WTC11 (cell line): ENCODE measurements around the gene BNIP1.

Source experiments
- ATF1 ChIP-seq: sonication (generic); formaldehyde crosslinking; IDR thresholded peaks from 2 replicates; pipeline ENCODE4 v1.8.1; 2023; ENCODE audit warnings: mild to moderate bottlenecking, moderate library complexity, missing genetic modification reagents
- CREM ChIP-seq: sonication (generic); formaldehyde crosslinking; IDR thresholded peaks from 2 replicates; pipeline ENCODE4 v1.8.1; 2022; ENCODE audit warnings: mild to moderate bottlenecking, missing genetic modification reagents, moderate library complexity
- HMGXB4 ChIP-seq: sonication (generic); formaldehyde crosslinking; IDR thresholded peaks from 2 replicates; pipeline ENCODE4 v1.8.1; 2023; ENCODE audit warnings: mild to moderate bottlenecking, moderate library complexity, missing genetic modification reagents
- KAT7 ChIP-seq: sonication (generic); formaldehyde crosslinking; IDR thresholded peaks from 2 replicates; pipeline ENCODE4 v1.8.1; 2023; ENCODE audit warnings: missing genetic modification reagents, mild to moderate bottlenecking, borderline replicate concordance
- NR3C1 ChIP-seq: sonication (generic); formaldehyde crosslinking; conservative IDR thresholded peaks from 2 replicates; pipeline ENCODE4 v1.8.1; 2023; ENCODE audit warnings: low read depth, mild to moderate bottlenecking, missing genetic modification reagents
- PRDM15 ChIP-seq: sonication (generic); formaldehyde crosslinking; IDR thresholded peaks from 2 replicates; pipeline ENCODE4 v1.8.0; 2022; ENCODE audit warnings: missing genetic modification reagents
- SP1 ChIP-seq: sonication (generic); formaldehyde crosslinking; conservative IDR thresholded peaks from 2 replicates; pipeline ENCODE4 v1.8.1; 2022; ENCODE audit warnings: missing genetic modification reagents
- ZNF281 ChIP-seq: sonication (generic); formaldehyde crosslinking; IDR thresholded peaks from 2 replicates; pipeline ENCODE4 v1.8.0; 2023; ENCODE audit warnings: mild to moderate bottlenecking, missing genetic modification reagents
- TF ChIP-seq, protein P1 (sequence below): sonication (generic); formaldehyde crosslinking; IDR thresholded peaks from 2 replicates; pipeline ENCODE4 v1.8.1; 2022; ENCODE audit warnings: low read depth, mild to moderate bottlenecking, moderate library complexity, missing genetic modification reagents, borderline replicate concordance
- TF ChIP-seq, protein P2 (sequence below): fragments of 200-600 bp; IDR thresholded peaks from 2 replicates; pipeline ENCODE4 v1.8.0; 2022; ENCODE audit warnings: antibody characterized with exemption
- TF ChIP-seq, protein P3 (sequence below): sonication (generic); formaldehyde crosslinking; conservative IDR thresholded peaks from 2 replicates; pipeline ENCODE4 v1.8.1; 2023; ENCODE audit warnings: mild to moderate bottlenecking, low read depth, missing genetic modification reagents, moderate library complexity

DNA sequence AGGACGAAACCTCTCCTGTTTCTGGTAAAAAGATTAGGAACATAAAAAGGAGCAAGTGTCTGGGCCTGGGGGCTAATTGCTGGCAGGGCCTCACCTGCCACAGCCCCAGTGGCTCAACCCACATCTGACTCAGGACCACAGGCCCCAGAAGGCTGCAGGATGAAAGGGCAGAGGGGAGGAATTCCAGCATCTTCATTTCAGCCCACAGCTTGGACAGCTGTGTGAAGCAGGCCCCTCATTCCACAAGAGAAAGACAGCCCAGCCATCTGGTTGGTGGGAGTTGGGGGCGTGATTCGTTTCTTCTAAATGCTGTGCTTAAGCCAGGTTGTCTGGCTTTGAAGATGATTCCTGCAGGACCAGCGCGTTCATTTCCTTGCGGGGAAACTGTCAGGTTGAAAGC, 61.6 kb downstream of the BNIP1 start:
- TF ChIP-seq, protein P1, sequence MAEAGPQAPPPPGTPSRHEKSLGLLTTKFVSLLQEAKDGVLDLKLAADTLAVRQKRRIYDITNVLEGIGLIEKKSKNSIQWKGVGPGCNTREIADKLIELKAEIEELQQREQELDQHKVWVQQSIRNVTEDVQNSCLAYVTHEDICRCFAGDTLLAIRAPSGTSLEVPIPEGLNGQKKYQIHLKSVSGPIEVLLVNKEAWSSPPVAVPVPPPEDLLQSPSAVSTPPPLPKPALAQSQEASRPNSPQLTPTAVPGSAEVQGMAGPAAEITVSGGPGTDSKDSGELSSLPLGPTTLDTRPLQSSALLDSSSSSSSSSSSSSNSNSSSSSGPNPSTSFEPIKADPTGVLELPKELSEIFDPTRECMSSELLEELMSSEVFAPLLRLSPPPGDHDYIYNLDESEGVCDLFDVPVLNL (CRISPR knock-in tag): no peak
- TF ChIP-seq, protein P2, sequence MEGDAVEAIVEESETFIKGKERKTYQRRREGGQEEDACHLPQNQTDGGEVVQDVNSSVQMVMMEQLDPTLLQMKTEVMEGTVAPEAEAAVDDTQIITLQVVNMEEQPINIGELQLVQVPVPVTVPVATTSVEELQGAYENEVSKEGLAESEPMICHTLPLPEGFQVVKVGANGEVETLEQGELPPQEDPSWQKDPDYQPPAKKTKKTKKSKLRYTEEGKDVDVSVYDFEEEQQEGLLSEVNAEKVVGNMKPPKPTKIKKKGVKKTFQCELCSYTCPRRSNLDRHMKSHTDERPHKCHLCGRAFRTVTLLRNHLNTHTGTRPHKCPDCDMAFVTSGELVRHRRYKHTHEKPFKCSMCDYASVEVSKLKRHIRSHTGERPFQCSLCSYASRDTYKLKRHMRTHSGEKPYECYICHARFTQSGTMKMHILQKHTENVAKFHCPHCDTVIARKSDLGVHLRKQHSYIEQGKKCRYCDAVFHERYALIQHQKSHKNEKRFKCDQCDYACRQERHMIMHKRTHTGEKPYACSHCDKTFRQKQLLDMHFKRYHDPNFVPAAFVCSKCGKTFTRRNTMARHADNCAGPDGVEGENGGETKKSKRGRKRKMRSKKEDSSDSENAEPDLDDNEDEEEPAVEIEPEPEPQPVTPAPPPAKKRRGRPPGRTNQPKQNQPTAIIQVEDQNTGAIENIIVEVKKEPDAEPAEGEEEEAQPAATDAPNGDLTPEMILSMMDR: no peak
- TF ChIP-seq, protein P3, sequence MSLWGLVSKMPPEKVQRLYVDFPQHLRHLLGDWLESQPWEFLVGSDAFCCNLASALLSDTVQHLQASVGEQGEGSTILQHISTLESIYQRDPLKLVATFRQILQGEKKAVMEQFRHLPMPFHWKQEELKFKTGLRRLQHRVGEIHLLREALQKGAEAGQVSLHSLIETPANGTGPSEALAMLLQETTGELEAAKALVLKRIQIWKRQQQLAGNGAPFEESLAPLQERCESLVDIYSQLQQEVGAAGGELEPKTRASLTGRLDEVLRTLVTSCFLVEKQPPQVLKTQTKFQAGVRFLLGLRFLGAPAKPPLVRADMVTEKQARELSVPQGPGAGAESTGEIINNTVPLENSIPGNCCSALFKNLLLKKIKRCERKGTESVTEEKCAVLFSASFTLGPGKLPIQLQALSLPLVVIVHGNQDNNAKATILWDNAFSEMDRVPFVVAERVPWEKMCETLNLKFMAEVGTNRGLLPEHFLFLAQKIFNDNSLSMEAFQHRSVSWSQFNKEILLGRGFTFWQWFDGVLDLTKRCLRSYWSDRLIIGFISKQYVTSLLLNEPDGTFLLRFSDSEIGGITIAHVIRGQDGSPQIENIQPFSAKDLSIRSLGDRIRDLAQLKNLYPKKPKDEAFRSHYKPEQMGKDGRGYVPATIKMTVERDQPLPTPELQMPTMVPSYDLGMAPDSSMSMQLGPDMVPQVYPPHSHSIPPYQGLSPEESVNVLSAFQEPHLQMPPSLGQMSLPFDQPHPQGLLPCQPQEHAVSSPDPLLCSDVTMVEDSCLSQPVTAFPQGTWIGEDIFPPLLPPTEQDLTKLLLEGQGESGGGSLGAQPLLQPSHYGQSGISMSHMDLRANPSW (CRISPR knock-in tag): no peak
- TF ChIP-seq KAT7 (CRISPR knock-in tag) (no peak), HMGXB4 (no peak), ZNF281 (CRISPR knock-in tag) (no peak), PRDM15 (CRISPR knock-in tag) (no peak), ATF1 (CRISPR knock-in tag) (no peak), SP1 (CRISPR knock-in tag) (no peak), CREM (no peak), NR3C1 (CRISPR knock-in tag) (no peak)
